Smooth muscle cell of bladder (primary cell): Measurements from ENCODE around the gene RPS10. TPM values are rescaled to one million over a fixed set of nuclear protein-coding genes. Genes with fewer than 3 reads are reported as not detected.

Experiments
- total RNA-seq: library from RNA; depleted of rRNA; stranded (reverse); fragments of >200 nt; gene quantifications from 2 replicates; pipeline ENCODE4 v1.2.3, GENCODE V29; 2014

The RPS10 gene
- 2,439 and 2,676 TPM in 2 replicates for total RNA-seq

DNA sequence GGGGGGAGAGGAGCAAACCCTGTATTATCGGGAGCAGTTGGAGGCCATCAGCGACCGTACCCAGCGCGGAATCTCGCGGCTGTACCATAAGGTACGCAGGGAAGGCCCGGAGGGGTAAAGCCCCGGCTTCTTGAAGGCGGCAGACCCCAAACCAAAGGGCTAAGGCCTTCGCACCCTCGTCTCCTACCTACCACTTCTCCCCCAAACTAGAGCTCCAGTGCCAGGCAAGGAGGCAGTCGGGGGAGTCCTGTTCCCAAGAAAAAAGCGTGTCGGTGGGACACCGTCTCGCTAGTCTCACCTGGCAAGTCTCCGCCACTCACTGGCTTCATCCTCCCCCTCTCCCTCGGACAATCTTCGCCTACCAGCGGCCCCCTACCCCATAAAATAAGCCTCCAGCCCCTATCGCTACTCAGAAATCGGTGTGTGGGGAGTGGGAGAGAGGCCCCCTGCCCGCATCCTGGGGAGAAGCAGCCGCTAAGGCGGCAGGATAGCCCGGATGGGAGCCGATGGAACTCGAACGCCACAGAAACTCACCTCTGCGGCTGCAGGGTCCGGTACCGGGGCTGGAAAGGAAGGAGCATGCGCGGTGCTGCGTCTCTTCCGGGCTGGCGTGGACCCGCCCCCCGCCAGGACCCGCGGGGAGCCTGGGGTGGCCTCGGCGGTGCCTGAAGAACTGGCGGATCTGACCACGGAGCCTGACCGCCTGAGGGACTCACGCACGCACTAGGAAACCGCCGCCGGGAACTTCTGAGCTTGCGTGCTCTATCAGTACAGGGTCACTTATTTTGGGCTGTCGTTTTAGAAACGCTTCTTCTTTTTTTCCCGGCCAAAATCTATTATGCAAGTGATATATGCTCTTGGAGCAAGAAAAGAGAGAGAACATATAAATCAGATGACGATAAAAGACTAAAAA lies at the start of gene RPS10:
RPS10 (minus strand) TSS at position 572 of the 913 bp plus-strand sequence. CDS start 848 bp downstream, outside the sequence.

DNA sequence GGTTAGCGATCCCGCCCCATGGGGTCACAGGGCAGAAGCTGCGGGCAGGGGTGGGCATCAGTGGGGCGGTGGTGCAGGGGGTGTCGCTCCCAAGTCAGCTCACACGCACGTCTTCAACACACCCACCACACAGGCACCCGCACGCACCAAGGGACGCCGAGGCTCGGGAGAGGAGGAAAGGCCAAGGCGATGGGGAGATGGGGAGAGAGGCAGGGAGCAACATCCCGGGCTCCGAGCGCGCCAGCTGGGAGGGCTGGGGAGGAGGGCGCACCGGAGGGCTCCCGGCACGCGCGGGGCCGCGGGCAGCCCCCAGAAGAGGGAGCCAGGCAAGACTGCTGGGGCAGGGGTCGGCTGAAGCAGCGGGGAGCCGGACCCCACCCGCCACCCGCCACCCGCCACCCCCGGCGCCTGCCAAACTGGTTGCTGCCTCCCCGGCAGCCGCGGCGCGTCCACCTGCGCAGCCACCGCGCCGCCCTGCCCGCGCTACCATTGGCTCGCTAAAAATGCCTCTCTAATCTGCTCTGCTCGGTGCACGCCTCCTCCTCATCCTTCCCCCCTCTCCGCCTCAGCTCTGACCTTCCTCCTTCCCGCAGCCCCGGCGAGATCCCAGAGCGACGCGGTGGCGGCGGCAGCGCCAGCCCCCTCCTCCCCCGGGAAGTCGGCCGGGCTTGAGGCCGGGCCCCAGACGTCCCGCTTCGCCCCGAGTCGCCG lies 39.8 kb upstream of the RPS10 start, which contains the start of gene PACSIN1:
PACSIN1 (plus strand) TSS at position 546 of the 711 bp plus-strand sequence. CDS start 60,230 bp downstream, outside the sequence.

DNA sequence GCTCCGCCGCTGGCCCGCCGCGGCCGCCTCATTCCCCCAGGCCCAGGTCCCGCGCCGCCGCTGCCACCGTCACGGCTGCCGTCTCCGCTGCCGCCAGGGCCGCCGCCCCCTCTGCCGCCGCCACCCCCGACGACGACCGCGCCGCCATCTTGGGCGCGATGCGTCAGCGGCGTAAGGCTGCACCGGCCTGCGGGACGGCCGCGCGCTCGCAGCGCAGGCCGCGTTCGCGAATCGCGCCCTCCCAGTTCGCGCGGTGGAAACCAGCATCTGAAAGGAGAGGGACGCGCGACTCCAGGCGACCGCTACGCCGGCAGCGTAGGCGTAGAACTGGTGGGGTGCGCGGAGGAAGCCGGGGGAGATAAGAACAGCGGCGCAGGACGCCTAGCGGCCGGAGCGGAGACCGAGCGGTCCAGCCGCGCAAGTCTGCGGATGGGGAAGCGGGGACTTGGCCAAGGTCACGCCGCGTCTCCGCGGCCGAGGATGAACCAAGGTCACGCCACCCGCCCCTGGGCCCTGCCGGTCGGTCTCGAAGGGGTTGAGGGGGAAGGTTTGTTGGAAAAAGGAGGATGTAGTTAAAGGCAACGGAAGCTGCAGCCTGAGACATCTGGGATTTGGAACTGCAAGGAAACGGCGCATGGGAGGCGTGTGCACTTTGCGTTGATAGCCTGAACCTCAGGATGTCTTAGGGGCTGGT lies 33.2 kb downstream of the RPS10 start, which contains the start of gene NUDT3:
NUDT3 (minus strand) TSS at position 173 of the 694 bp plus-strand sequence. CDS start 307 bp downstream, outside the sequence.

Other genes starting within 250 kb of the RPS10 start
- 59.4 and 64.8 TPM in 2 replicates for gene HMGA1, start 189.2 kb downstream of the RPS10 start, total RNA-seq
- gene SMIM29, start 177.1 kb downstream of the RPS10 start, total RNA-seq, result 15.1 and 20.8 TPM in 2 replicates
- gene NUDT3, start 33.4 kb downstream of the RPS10 start, total RNA-seq, result 15.7 and 16.4 TPM in 2 replicates
- not detected in 2 replicates for gene PACSIN1, start 40.0 kb upstream of the RPS10 start, total RNA-seq
- under 0.01 TPM in 1 of 2 replicates, not detected in the other for gene SPDEF, start 130.3 kb upstream of the RPS10 start, total RNA-seq